Activated B cell treated with CpG ODN at 0.5 μM for 24 hours (primary cell): Measurements from ENCODE around the gene CCDC7. TPM values are rescaled to one million over a fixed set of nuclear protein-coding genes. Genes with fewer than 3 reads are reported as not detected.

Source experiments
- ATAC-seq: fragments of 200-7000 bp; cut with Tn5 transposase; one replicate; pipeline ENCODE4 v1.10.0; 2021; ENCODE audit warnings: low read depth, mild to moderate bottlenecking, moderate library complexity
- CTCF ChIA-PET: fragments of 350-600 bp; sonication (Branson Sonifier 250); formaldehyde crosslinking; loops from one replicate; lab custom pipeline; 2021; ENCODE audit warnings: antibody characterized with exemption; lab: Charles Lee
- POLR2A ChIA-PET: fragments of 350-600 bp; sonication (Branson Sonifier 250); formaldehyde crosslinking; loops from one replicate; lab custom pipeline; 2021; ENCODE audit warnings: antibody characterized with exemption; lab: Charles Lee
- DNase-seq: peaks from one replicate; pipeline ENCODE4 v3.0.0; 2022
- H3K27ac Mint-ChIP-seq: one replicate; pipeline ENCODE4 v1.8.0; 2020; ENCODE audit warnings: mixed read lengths
- H3K27me3 Mint-ChIP-seq: one replicate; pipeline ENCODE4 v1.8.0; 2021; ENCODE audit warnings: mixed read lengths
- H3K36me3 Mint-ChIP-seq: one replicate; pipeline ENCODE4 v1.8.0; 2021; ENCODE audit warnings: low read depth, mixed read lengths
- H3K4me1 Mint-ChIP-seq: one replicate; pipeline ENCODE4 v1.8.0; 2021; ENCODE audit warnings: mixed read lengths
- H3K4me3 Mint-ChIP-seq: one replicate; pipeline ENCODE4 v1.8.0; 2020; ENCODE audit warnings: mild to moderate bottlenecking, mixed read lengths
- H3K9me3 Mint-ChIP-seq: one replicate; pipeline ENCODE4 v1.8.0; 2020; ENCODE audit warnings: mixed read lengths
- CTCF ChIP-seq: fragments of 200-600 bp; IDR thresholded peaks from one replicate; pipeline ENCODE4 v1.8.0; 2022; ENCODE audit warnings: antibody characterized with exemption, mild to moderate bottlenecking
- intact Hi-C: fragments of 100-400 bp; cut with micrococcal nuclease; formaldehyde crosslinking; loops from one replicate; pipeline ENCODE4 v1.15.1; 2024
- total RNA-seq: library from RNA; stranded (reverse); gene quantifications from 2 replicates; pipeline ENCODE4 v1.2.3, GENCODE V29; 2022

Gene CCDC7
- total RNA-seq, 1 donor from 2014 or later, result 20.0 TPM

GRCh38 chr10:32413513-32413912 lies 32.4 kb upstream of the CCDC7 start:
- no peak overlapping the region for H3K27ac Mint-ChIP-seq
- intact Hi-C loops, result no loop called here
- POLR2A ChIA-PET, result no interaction called here
- ATAC-seq, result no peak
- CTCF ChIA-PET, result no interaction called here
- DNase-seq, result no peak
- H3K27me3 Mint-ChIP-seq, result peaks cover 9% of the 10 kb centered on the region
- H3K4me3 Mint-ChIP-seq, result no peak overlapping the region
- no peaks in the 10 kb centered on the region for H3K4me1 Mint-ChIP-seq
- peaks cover 4% of the 10 kb centered on the region for H3K9me3 Mint-ChIP-seq
- no peaks in the 10 kb centered on the region for H3K36me3 Mint-ChIP-seq
- TF ChIP-seq CTCF, result no peak

- H3K9me3 Mint-ChIP-seq, result peaks cover 4% of the 10 kb centered on the region
- POLR2A ChIA-PET, result no interaction called here
These were observed 30.6 kb upstream of the CCDC7 start for GRCh38 chr10:32415361-32415760.

GRCh38 chr10:32417911-32418547 lies 27.9 kb upstream of the CCDC7 start:
- H3K9me3 Mint-ChIP-seq, result peaks cover 9% of the 10 kb centered on the region
- no peaks in the 10 kb centered on the region for H3K36me3 Mint-ChIP-seq
- POLR2A ChIA-PET, result no interaction called here
- ATAC-seq, result no peak
- H3K27me3 Mint-ChIP-seq, result peaks cover 13% of the 10 kb centered on the region
- CTCF ChIA-PET, result no interaction called here
- no peak for TF ChIP-seq CTCF
- no peak for DNase-seq
- no peaks in the 10 kb centered on the region for H3K4me1 Mint-ChIP-seq
- intact Hi-C loops, result no loop called here
- H3K27ac Mint-ChIP-seq, result no peak overlapping the region
- H3K4me3 Mint-ChIP-seq, result no peak overlapping the region

More at GRCh38 chr10:32415361-32415760, 30.6 kb upstream of the CCDC7 start:
- DNase-seq (no peak), ATAC-seq (no peak)
- intact Hi-C loops, result no loop called here
- no peak for TF ChIP-seq CTCF
- Mint-ChIP-seq H3K27ac (no peak overlapping the region), H3K4me3 (no peak overlapping the region), H3K36me3 (no peaks in the 10 kb centered on the region), H3K4me1 (no peaks in the 10 kb centered on the region), H3K27me3 (peaks cover 10% of the 10 kb centered on the region)
- CTCF ChIA-PET, result no interaction called here

- H3K4me3 Mint-ChIP-seq, result no peak overlapping the region
- intact Hi-C loops, result no loop called here
- ATAC-seq (no peak), DNase-seq (no peak)
- H3K9me3 Mint-ChIP-seq, result peaks cover 13% of the 10 kb centered on the region
- TF ChIP-seq CTCF, result no peak
- no peaks in the 10 kb centered on the region for H3K4me1 Mint-ChIP-seq
- ChIA-PET CTCF (no interaction called here), POLR2A (no interaction called here)
- no peaks in the 10 kb centered on the region for H3K36me3 Mint-ChIP-seq
- no peak overlapping the region for H3K27ac Mint-ChIP-seq
- peaks cover 15% of the 10 kb centered on the region for H3K27me3 Mint-ChIP-seq
These were observed 27.4 kb upstream of the CCDC7 start for GRCh38 chr10:32418572-32418971.

- no peak overlapping the region for H3K27ac Mint-ChIP-seq
- no peak for ATAC-seq
- no peak for TF ChIP-seq CTCF
- ChIA-PET POLR2A (no interaction called here), CTCF (no interaction called here)
- H3K27me3 Mint-ChIP-seq, result peaks cover 13% of the 10 kb centered on the region
- no peaks in the 10 kb centered on the region for H3K4me1 Mint-ChIP-seq
- H3K9me3 Mint-ChIP-seq, result peaks cover 18% of the 10 kb centered on the region
- no peak for DNase-seq
- intact Hi-C loops, result no loop called here
- no peaks in the 10 kb centered on the region for H3K36me3 Mint-ChIP-seq
- no peak overlapping the region for H3K4me3 Mint-ChIP-seq
These were observed 26.3 kb upstream of the CCDC7 start for GRCh38 chr10:32419615-32420014.
